Stimulated activated CD4-positive, alpha-beta T cell treated with anti-CD3 and anti-CD28 coated beads, Interleukin-15, amount 100 ng/mL, for 1 hour (primary cell): ENCODE data around the gene MAPK1.
"Not testable (repeated sequence)": the region's sequence is repeated elsewhere in the genome, so short reads cannot be mapped to it uniquely, and the experiment has no call there.

ENCODE experiments used
- DNase-seq, 2 donors: peaks; one replicate each; pipeline ENCODE4 v3.0.0-alpha.2; 2020; ENCODE audit warnings: low read depth in 1 of 2, low spot score in 1 of 2

Gene MAPK1

DNA sequence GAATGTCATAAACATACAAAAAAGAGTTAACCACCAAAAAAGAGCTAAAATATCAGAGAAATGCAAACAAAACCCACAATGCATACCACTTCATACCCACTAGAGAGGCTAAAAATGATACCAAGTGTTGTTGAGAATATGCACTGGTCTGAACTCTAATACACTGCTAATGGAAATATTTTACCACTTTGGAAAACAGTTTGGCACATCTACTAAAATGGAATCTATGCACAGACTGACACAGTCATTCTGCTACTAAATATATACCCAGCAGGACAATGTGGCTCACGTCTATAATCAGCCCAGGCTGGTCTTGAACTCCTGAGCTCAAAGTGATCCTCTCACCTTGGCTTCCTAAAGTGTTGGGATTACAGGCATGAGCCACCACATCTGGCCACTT, 18.0 kb downstream of the MAPK1 start:
- no peak for DNase-seq

DNA sequence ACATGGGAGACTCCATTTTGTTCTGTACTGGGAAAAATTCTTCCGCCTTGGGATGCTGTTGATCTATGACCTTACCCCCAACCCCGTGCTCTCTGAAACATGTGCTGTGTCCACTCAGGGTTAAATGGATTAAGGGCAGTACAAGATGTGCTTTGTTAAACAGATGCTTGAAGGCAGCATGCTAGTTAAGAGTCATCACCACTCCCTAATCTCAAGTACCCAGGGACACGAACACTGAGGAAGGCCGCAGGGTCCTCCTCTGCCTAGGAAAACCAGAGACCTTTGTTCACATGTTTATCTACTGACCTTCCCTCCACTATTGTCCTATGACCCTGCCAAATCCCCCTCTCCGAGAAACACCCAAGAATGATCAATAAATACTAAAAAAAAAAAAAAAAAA, 19.4 kb downstream of the MAPK1 start:
- not testable (repeated sequence) for DNase-seq

DNA sequence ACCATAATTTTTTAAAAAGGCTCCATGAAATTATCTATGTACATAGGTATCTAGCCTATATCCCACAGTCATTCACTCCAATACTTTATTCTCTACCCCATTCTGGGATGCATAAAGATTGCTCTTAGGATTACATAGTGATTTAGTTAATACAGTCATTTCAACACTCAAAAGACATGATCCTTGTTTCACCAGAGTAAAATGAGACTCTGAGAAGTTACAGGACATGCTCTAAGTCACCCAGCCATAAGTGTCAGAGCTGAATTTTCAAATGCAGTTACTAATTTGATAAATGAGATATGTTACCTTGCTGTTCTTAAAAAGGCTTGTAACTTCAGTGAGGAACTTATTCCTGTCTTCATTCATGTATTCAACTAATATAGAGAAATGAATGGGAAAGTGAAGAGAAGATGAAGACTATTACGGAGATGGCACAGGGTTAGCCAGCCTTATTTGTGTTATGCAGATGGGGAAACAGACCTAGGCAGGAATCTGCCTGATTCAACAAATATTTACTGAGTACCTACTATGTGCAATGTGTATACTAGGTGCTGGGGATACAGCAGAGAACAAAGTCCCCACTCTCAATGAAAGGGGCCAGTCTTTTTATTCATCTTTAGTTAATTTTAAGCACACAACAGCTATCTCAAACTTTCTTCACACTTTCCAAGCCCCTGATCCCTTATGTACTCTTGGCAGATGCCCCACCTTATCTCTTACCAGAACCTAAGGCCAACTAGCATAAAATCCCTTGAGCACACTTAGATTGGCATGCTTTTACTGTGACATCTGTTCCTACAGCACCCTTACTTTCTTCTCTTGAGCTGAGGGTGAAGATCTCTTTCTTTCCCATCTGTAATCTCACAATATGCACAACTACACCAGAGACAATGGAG, 21.6 kb downstream of the MAPK1 start:
- DNase-seq, result no peak

DNA sequence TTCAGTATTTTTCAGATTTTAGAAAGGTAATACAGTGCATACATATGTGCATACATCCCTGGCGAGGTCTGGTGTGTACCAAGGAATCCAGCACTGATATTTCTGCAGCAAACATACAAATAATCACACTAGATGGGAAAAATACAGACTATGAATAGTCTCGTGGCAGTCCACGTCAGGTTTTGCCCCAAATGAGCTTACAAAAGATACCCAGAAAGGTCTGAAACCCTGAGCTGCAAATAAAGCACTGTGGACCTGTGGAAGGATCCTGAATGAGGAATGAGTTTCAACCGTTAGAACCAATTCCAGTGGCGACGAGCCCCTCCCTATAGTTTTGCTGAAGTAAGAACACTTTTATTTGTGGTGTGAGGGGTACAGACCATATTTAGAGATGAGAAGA, 24.5 kb downstream of the MAPK1 start:
- DNase-seq, result no peak

DNA sequence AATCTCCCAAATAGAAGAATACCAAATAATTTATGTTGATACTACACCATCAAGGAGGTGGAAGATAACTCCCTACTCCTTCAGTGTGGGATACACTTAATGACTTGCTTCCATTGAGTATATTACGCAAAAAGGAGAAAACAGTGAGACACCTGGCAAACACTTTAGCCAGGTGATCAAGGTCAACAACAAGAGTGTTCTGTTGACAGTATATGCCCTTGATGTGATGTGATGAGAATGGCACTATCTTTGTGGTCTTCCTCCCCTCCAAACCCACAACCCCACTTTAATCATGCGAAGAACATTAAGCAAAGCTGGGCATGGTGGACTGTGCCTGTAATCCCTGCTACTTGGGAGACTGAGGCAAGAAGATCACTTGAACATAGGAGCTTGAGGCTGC, 26.0 kb downstream of the MAPK1 start:
- no peak for DNase-seq

DNA sequence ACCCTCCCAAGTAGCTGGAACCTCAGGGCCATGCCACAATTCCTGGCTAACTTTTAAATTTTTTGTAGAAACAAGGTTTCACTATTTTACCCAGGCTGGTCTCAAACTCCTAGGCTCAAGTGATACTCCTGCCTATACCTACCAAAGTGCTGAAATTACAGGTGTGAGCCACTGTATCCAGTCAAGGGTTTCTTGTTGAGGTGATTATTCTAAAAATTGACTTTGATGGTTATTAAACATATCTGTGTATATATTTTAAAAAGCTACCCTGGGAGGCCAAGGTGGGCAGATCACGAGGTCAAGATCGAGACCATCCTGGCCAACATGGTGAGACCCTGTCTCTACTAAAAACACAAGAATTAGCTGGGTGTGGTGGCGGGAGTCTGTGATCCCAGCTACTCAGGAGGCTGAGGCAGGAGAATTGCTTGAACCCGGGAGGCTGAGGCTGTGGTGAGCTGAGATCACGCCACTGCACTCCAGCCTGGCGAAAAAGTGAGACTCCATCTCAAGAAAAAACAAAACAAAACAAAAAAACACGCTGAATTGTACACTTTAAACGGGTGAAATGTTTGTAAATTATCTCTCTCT, 27.1 kb downstream of the MAPK1 start:
- no peak for DNase-seq

DNA sequence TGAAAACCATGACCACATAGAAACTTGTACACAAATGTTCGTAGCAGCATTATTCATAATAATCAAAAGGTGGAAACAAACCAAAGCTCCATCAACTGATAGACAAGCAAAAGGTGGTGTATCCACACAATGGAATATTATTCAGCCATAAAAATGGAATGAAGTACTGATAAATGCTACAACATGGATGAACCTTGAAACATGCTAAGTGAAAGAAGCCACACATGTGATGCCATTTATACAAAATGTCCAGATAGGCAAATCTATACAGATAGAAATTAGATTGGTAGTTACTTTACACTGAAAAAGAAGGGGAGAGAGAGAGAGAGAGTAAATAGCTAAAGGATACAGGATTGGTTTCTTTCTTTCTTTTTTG, 27.7 kb downstream of the MAPK1 start:
- DNase-seq, result no peak

DNA sequence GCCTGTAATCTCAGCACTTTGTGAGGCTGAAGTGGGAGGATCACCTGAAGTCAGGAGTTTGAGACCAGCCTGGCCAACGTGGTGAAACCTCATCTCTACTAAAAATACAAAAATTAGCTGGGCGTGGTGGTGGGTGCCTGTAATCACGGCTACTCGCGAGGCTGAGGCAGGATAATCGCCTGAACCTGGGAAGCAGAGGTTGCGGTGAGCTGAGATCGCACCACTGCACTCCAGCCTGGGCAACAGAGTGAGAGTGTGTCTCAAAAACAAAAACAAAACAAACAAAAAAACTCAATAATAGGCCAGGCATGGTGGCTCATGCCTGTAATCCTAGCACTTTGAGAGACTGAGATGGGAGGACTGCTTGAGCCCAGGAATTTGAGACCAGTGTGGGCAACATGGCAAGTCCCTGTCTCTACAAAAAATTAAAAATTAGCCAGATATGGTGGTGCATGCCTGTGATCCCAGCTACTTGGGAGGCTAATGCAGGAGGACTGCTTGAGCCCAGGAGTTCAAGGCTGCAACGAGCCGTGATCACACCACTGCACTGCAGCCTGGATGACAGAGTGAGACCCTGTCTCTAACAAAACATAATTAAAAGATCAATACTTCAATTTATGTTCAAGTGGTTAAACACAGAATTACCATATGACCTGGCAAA, 28.2 kb downstream of the MAPK1 start:
- DNase-seq, result not testable (repeated sequence)

DNA sequence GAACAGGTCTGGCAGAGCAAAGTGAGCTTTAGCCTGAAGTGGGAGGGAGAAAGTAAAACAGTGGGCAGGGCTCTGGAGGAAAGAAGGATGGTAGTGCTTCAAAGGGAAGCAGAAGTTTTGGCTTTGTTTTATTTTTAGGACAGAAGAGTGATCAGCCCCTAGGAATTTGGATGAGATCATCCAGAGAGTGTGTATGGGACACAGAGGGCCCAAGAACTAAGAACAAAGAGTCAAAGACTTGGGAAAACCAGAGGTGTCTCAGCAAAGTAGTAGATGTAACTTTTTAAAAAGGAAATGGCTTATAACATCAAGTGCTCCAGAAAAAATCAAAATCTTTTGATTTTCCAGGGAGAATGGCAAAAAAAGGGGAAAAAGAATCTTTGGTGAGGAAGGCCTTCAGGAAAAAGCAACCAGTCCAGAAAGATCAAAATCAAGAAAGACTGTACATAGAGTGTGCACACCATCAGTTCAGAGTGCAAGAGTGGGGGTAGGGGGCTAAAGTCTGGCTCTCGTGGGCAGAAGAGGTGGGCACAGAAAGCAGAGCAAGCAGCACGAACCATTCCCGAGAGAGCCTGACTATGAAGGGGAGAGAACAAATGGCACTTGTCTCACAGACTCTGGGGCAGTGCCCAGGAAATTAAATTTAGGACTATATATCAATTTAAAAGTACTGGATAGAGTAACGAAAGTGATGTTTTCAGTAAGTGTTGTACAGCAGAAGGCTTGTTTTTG, 30.0 kb downstream of the MAPK1 start:
- DNase-seq, result no peak

DNA sequence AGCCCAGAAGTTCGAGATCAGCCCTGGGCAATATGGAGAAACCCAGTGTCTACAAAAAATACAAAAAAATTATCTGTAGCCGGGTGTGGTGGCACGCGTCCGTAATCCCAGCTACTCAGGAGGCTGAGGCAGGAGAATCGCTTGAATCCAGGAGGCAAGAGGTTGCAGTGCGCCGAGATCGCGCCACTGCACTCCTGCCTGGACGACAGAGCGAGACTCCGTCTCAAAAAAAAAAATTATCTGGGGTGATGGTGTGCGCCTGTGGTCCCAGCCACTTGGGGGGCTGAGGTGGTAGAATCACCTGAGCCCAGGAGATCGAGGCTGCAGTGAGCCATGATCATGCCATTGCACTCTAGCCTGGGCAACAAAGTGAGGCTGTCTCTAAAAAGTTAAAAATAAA, 31.0 kb downstream of the MAPK1 start:
- DNase-seq, result not testable (repeated sequence)

DNA sequence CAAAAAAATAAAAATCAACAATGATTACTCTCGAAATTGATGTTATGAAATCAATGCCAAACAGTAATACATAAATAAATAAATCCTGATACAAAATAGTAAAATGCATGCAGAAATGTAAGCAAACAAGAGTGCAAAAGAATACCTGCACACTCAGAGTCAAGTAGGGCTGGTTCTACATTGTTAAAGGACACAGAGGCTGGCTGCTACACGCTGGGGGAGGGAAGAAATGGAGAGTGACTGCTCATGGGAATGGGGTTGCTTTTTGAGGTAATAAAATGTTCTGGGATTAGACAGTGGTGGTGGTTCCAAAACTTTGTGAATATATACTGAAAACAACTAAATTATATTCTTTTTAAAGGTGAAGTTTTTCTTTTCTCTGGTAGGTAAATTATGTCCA, 32.1 kb downstream of the MAPK1 start:
- no peak for DNase-seq

DNA sequence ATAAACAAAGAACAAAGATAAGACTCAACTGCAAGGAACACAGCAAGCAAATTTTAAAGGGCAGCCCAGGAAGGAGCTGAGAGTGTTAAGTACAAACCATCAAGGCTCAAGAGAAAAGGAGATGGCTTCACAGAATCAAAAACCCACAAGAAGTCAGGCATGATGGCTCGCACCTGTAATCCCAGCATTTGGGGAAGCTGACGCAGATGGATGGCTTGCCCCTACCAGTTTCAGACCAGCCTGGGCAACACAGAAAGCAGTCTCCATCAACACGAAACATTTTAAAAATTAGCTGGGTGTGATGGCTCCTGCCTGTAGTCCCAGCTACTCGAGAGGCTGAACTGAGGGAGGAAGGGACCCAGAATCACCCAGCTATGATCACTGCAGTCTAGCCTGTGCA, 32.6 kb downstream of the MAPK1 start:
- no peak for DNase-seq

DNA sequence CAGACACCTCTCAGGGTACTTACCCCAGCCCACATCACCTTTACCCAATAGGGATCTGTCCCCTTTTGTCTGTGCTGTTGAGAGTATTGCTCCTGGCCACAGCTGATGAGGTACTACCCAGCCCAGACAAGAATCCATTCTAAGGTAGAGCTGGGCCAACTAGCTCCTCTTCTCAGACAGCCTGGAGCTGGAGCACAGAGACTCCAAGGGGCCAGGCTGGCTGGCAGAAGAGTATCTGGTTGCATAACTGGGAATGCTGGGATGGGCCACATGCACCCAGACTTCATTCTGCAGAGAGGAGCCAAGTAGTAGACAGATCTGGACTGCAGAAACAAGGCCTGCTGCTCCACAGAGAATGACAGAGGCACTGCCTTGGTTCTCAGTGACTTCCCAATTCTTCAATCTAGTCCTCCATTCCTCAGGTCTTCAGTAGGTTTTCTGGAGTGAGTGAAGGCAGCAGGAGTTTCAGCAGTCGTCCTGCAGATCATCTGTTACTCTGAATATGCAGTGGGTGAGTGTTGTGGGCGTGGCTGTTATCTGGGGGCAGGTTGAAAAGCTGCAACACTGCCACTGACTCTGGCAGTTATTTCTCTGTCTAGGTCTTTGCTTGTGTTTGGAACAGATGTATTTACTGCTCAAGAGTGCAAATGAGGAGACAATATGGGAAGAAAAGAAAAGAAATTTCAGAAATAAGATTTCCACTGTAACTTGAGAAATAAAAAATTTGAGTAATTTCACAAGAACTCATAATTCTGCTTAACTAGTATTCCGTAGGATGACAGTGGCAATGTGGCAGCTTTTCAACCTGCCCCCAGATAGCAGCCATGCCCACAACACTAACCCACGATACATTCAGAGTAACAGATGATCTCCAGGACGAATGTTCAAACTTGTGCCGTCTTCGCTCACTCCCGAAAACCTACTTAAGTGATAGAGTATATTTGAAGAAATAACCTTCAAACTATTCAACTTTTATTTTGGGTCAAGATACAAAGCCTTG, 34.9 kb downstream of the MAPK1 start:
- no peak for DNase-seq

DNA sequence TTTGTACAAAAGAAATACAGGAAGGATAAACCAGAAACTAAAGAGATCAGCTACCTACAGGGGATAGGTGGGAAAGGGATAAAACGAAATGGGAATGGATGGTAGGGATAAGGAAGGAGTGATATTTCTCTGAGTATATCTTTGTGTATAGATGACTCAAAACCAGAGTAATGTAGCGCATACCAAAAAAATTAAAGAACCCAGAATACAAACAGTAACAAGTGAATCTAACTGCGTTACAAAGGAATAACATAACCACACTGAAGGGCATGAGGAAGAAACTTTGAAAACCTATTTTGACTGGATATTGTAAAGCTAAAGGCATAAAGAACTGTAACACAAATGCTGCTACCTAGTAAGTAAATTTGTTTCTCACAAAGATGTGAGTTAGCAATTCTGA, 37.9 kb downstream of the MAPK1 start:
- DNase-seq, result no peak

DNA sequence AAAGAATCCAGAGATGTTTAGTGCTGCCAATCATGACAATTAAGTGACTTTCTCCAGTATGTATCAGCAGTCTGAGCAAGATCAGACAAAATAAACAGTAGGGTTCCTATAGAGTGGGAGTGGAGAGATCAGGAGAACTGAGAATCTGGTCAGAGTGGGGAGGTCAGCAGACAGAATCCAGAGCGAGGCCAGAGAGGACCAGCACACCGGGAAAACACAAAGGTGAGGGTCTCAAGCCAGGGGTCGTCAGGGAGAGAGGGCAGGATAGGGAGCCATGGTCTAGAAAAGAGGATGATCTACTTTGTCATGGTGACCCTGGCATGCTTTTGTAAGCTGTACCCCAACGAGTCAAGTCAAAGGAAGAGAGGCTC, 39.2 kb downstream of the MAPK1 start:
- no peak for DNase-seq

DNA sequence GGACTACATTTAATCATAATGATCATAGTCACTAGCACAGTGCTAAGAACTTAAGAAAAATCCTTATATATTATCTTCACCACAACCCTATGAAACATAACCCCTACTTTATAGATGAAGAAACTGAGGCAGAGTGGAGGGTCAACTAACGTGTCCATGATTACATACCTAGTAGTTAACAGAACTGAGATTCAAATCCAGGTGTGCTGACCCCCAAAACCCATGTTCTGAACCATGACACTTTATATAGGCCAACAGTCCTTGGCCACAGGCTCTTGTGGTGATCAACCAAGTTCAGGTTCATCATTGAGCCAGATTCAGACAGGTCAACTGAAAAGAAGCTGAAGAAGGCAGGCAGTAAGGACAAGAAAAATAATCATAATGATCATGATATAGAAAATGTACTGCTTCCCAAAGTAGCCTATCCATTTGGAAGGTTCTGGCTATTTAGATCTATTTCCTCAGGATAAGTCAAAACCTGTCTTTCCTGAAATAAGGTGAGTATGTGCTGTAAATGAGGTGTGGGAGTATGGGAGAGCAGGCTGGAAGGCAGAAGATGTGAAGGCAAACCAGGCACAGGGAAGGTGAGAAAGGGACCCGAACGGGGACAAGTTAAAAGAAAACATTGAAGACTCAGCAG, 39.7 kb downstream of the MAPK1 start:
- no peak for DNase-seq

DNA sequence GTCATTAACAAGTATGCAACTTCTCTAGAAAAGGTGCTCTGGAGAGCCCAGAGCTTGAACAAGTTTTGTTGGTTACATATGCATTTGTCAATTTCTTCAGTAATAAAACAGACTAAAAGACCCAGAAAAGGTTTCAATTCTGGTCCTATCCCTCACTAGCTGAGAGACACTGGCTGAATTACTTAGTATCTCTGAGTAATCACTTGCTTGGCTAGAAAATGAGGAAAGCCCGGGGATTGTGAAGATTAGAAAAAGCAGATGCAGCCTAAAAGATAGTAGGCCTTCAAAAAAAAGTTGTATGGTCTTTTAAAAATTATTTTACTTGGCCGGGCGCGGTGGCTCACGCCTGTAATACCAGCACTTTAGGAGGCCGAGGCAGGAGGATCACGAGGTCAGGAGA, 41.2 kb downstream of the MAPK1 start:
- no peak for DNase-seq

DNA sequence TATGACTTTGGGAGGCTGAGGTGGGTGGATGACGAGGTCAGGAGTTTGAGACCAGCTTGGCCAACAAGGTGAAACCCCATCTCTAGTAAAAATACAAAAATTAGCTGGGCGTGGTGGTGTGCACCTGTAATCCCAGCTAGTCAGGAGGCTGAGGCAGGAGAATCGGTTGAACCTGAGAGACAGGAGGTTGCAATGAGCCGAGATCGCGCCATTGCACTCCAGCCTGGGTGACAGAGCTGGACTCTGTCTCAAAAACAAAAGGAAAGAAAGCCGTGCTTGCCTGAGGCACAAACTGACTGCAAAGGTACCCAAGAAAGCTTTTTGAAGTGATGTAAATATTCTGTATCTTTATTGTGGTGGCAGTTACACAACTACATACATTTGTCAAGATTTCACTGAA, 42.5 kb downstream of the MAPK1 start:
- DNase-seq, result not testable (repeated sequence)

DNA sequence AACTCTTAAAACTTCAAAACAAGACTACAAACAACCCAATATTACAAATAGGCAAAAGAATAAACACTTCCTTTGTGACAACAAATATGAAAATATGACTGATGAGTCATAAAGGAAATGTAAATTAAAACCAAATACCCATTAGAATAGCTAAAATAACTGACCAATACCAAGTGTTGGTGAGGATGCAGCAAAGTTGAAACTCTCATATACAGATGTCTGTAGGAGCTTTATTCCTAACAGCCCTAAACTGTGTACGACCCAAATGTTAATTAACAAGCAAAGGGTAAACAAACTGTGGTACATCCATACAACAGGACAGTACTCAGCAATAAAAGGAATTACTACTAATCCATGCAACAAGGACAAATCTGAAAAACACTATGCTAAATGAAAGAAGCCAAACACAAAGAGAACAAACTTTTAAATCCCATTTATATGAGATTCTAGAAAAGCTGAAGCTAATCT, 43.0 kb downstream of the MAPK1 start:
- no peak for DNase-seq
